MCF 10A (cell line): Measurements from ENCODE around the gene ZNF586. TPM values are rescaled to one million over a fixed set of nuclear protein-coding genes. Genes with fewer than 3 reads are reported as not detected.

Source experiments
- BruUV-seq: library from RNA; stranded (reverse); fragments of 400-500 nt; replicated peaks from 2 replicates; lab custom pipeline; 2021; lab: Mats Ljungman, UMichigan
- CTCF ChIA-PET: fragments of 300-600 bp; sonication (Branson Sonifier 250); formaldehyde crosslinking; extraction: SDS; loops from one replicate; lab custom pipeline; 2021; ENCODE audit warnings: antibody characterized with exemption, inconsistent platforms; lab: Yijun Ruan, JAX
- POLR2A ChIA-PET: fragments of 300-600, 350-650 bp; sonication (Branson Sonifier 250); formaldehyde crosslinking; extraction: SDS; loops from one replicate; lab custom pipeline; 2020; ENCODE audit warnings: antibody characterized with exemption, inconsistent platforms; lab: Yijun Ruan, JAX
- DNase-seq: peaks from one replicate; pipeline ENCODE4 v3.0.0-alpha.2; 2018; ENCODE audit not compliant: unreplicated experiment
- H3K27ac Mint-ChIP-seq: one replicate; pipeline ENCODE4 v1.8.0; 2022; ENCODE audit warnings: mild to moderate bottlenecking, low read depth, mixed read lengths; ENCODE audit not compliant: unreplicated experiment
- H3K27me3 Mint-ChIP-seq: one replicate; pipeline ENCODE4 v1.8.0; 2022; ENCODE audit warnings: mixed read lengths; ENCODE audit not compliant: insufficient read depth, unreplicated experiment
- H3K36me3 Mint-ChIP-seq: one replicate; pipeline ENCODE4 v1.8.0; 2022; ENCODE audit warnings: mild to moderate bottlenecking, moderate library complexity, mixed read lengths; ENCODE audit not compliant: insufficient read depth, unreplicated experiment
- H3K4me1 Mint-ChIP-seq: one replicate; pipeline ENCODE4 v1.8.0; 2022; ENCODE audit warnings: mixed read lengths; ENCODE audit not compliant: insufficient read depth, unreplicated experiment
- H3K4me3 Mint-ChIP-seq: one replicate; pipeline ENCODE4 v1.8.0; 2022; ENCODE audit warnings: mild to moderate bottlenecking, moderate library complexity, mixed read lengths; ENCODE audit not compliant: unreplicated experiment
- H3K9me3 Mint-ChIP-seq: one replicate; pipeline ENCODE4 v1.8.0; 2022; ENCODE audit warnings: mixed read lengths; ENCODE audit not compliant: unreplicated experiment
- intact Hi-C: fragments of 100-400 bp; cut with micrococcal nuclease; formaldehyde crosslinking; loops from 2 replicates; pipeline ENCODE4 v1.14.1; 2022
- total RNA-seq: library from RNA; stranded (reverse); gene quantifications from 2 replicates; pipeline ENCODE4 v1.2.3, GENCODE V29; 2022
- TF ChIP-seq, protein P1 (sequence below): fragments of 200-600 bp; IDR thresholded peaks from one replicate; pipeline ENCODE4 v1.8.0; 2022; ENCODE audit warnings: antibody characterized with exemption, mild to moderate bottlenecking; ENCODE audit not compliant: unreplicated experiment

The ZNF586 gene
- total RNA-seq, 1 experiment from 2014 or later: 13.4 TPM

DNA sequence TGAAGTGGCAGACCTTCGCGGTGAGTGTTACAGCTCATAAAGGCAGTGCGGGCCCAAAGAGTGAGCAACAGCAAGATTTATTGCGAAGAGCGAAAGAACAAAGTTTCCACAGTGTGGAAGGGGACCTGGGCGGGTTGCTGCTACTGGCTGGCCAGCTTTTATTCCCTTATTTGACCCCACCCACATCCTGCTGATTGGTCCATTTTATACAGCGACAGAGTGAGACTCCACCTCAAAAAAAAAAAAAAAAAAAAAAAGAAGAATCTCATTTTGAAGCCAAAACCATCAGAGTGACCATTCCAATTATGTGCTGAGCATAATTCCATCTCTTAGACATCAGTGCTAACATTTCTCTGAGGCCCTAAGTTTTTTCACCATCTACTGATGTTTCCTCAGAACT is 47.2 kb downstream of the ZNF586 start:
- no peaks in the 10 kb centered on the region for H3K9me3 Mint-ChIP-seq
- H3K27me3 Mint-ChIP-seq: no peaks in the 10 kb centered on the region
- no peak overlapping the region for H3K4me3 Mint-ChIP-seq
- peaks cover 19% of the 10 kb centered on the region for H3K4me1 Mint-ChIP-seq
- TF ChIP-seq, protein P1, sequence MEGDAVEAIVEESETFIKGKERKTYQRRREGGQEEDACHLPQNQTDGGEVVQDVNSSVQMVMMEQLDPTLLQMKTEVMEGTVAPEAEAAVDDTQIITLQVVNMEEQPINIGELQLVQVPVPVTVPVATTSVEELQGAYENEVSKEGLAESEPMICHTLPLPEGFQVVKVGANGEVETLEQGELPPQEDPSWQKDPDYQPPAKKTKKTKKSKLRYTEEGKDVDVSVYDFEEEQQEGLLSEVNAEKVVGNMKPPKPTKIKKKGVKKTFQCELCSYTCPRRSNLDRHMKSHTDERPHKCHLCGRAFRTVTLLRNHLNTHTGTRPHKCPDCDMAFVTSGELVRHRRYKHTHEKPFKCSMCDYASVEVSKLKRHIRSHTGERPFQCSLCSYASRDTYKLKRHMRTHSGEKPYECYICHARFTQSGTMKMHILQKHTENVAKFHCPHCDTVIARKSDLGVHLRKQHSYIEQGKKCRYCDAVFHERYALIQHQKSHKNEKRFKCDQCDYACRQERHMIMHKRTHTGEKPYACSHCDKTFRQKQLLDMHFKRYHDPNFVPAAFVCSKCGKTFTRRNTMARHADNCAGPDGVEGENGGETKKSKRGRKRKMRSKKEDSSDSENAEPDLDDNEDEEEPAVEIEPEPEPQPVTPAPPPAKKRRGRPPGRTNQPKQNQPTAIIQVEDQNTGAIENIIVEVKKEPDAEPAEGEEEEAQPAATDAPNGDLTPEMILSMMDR: no peak
- H3K27ac Mint-ChIP-seq: no peak overlapping the region
- ChIA-PET CTCF (no interaction called here), POLR2A (no interaction called here)
- intact Hi-C loops: loop anchor here (5.0 kb wide), 1 partner anchor 134 kb away; the partner anchor contains the start of gene ZNF551
- DNase-seq: no peak
- no TSS peak for BruUV-seq
- peaks cover 33% of the 10 kb centered on the region for H3K36me3 Mint-ChIP-seq

DNA sequence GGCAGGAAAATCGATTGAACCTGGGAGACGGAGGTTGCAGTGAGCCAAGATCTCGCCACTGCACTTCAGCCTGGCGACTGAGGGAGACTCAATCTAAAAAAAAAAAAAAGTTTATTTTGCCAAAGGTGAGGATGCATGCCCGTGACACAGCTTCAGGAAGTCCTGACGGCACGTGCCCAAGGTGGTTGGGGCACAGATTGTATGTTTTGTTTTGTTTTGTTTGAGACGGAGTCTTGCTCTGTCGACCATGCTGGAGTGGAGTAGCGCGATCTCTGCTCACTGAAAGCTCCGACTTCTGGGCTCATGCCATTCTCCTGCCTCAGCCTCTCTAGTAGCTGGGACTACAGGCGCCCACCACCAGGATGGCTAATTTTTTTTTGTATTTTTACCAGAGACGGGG is 48.5 kb downstream of the ZNF586 start:
- H3K36me3 Mint-ChIP-seq: peaks cover 31% of the 10 kb centered on the region
- peak overlapping the region; percentile 85 for H3K4me3 Mint-ChIP-seq
- DNase-seq: no peak
- no TSS peak for BruUV-seq
- CTCF ChIA-PET: no interaction called here
- no peaks in the 10 kb centered on the region for H3K9me3 Mint-ChIP-seq
- peaks cover 25% of the 10 kb centered on the region for H3K4me1 Mint-ChIP-seq
- H3K27me3 Mint-ChIP-seq: no peaks in the 10 kb centered on the region
- intact Hi-C loops: loop anchor here (5.0 kb wide), 1 partner anchor 136 kb away; the partner anchor contains the start of gene ZNF551
- no peak overlapping the region for H3K27ac Mint-ChIP-seq
- POLR2A ChIA-PET: interaction anchor here (0.5 kb wide), 1 partner anchor 590 kb away, joined by 3 read pairs; the partner anchor contains the start of gene ZNF584
- TF ChIP-seq, protein P1: no peak

DNA sequence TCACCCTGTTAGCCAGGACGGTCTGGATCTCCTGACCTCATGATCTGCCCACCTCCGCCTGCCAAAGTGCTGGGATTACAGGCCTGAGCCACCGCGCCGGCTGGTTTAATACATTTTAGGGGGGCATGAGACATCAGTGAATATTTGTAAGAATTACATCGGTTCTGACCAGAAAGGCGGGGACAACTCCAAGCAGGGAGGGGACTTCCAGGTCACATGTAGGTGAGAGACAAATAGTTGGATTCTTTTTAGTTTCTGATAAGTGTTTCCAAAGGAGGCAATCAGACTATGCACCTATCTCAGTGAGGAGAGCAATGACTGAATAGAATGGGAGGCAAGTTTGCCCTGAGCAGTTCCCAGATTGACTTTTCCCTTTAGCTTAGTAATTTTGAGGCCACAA is 48.9 kb downstream of the ZNF586 start:
- intact Hi-C loops: loop anchor here (5.0 kb wide), 1 partner anchor 136 kb away; the partner anchor contains the start of gene ZNF551
- DNase-seq: no peak
- POLR2A ChIA-PET: interaction anchor here (0.5 to 2.9 kb wide), 5 partner anchors 17 to 590 kb away, joined by 3 to 65 read pairs (median 4); partner anchors contain the start of genes ZNF304, ZNF551, ZNF584 and ZNF587
- TF ChIP-seq, protein P1: no peak
- Mint-ChIP-seq H3K4me1 (peaks cover 25% of the 10 kb centered on the region), H3K27me3 (no peaks in the 10 kb centered on the region), H3K9me3 (no peaks in the 10 kb centered on the region), H3K36me3 (peaks cover 31% of the 10 kb centered on the region), H3K27ac (no peak overlapping the region), H3K4me3 (peak overlapping the region; percentile 85)
- CTCF ChIA-PET: interaction anchor here (0.6 to 1.0 kb wide), 4 partner anchors 29 to 413 kb away, joined by 3 to 4 read pairs (median 4); no protein-coding TSS in a partner anchor
- BruUV-seq: no TSS peak

DNA sequence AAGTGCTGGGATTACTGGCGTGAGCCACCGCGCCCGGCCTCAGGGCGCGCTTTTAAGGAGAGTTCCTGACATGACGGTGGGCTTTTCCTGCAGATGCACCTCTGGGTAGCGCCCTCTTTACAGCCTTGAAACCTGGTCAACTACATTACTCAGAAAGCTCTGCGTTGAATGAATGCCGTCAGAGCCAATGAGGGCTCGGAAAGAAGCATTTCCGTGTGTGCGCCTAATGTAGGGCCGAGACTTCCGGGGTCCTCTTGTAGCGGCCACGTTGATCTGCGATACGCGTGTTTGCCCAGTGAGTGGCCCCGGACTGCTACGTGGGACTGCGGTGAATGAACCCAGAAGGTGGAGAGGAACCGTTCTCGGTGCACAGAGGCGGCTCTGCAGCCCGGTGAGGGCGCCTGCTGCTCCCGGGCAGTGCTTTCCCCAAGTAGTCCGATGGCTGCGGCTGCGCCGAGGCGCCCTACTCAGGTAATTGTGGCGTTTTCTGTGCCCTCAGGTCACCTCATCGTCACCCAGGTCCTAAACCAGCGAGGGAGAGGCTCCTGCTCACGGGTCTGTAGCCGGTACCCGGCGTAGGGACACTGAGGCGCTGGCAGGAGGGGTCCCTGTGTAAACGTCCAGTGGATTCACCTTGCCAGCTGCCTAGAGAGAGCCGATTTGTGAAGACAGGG is 50.1 kb downstream of the ZNF586 start:
- Mint-ChIP-seq H3K27ac (peak overlapping the region; percentile 90), H3K36me3 (peaks cover 31% of the 10 kb centered on the region), H3K27me3 (no peaks in the 10 kb centered on the region), H3K4me1 (peaks cover 27% of the 10 kb centered on the region), H3K9me3 (no peaks in the 10 kb centered on the region), H3K4me3 (peak overlapping the region; percentile 85)
- POLR2A ChIA-PET: interaction anchor here (0.6 to 2.9 kb wide), 19 partner anchors 8 to 469 kb away, joined by 3 to 65 read pairs (median 5); partner anchors contain the start of genes ZNF134, ZNF211, ZNF304 and ZNF419
- peak; percentile 94 for DNase-seq
- CTCF ChIA-PET: interaction anchor here (0.5 to 1.3 kb wide), 8 partner anchors 19 to 1896 kb away, joined by 3 to 8 read pairs (median 4); no protein-coding TSS in a partner anchor
- TSS peak; percentile 60 for BruUV-seq
- intact Hi-C loops: loop anchor here (1.0 to 5.0 kb wide), 3 partner anchors 15 to 137 kb away; partner anchors contain the start of genes ZNF551 and ZNF776
- TF ChIP-seq, protein P1: no peak
